ELF-1 (cell line): ENCODE measurements around the gene GMPR.
"Not testable (repeated sequence)": the region's sequence is repeated elsewhere in the genome, so short reads cannot be mapped to it uniquely, and the experiment has no call there.

Experiments used
- DNase-seq: peaks from one replicate; pipeline ENCODE4 v3.0.0-alpha.2; 2016; ENCODE audit warnings: low read depth, low spot score

Gene GMPR

GRCh38 chr6:16248271-16248853 is 10.0 kb downstream of the GMPR start:
- DNase-seq = no peak

GRCh38 chr6:16249971-16250370 is 11.6 kb downstream of the GMPR start:
- DNase-seq = peak; percentile 20

- no peak for DNase-seq
Measured at GRCh38 chr6:16251706-16252105, 13.3 kb downstream of the GMPR start.

DNA sequence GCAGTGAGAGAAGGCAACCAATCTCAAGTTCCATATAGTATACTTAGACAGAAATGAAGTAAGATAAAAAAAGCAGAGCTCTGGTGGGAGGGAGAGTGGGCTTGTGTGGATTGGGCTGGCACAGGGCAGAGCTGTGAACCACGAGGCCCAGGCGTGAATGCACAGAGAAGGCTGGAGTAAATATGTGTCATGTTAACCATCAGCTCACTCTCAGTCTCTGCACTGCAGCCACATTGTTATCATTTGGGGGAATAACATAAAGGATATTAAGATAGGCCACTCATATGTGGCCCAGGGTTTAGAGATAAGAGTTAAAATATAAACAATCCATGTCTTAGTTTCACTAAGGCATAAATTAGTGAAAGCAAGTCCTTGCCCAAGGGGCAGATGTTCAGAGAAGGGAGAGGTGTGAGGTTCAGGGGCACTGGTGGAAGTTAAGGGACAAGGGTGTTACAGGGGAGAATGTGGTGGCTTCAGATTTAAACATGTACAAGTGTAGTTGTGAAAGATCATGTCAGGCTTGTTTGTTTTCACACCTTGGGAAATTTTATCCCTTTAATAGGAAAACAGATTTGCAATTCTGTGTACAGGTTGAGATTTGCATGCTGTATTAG is 14.4 kb downstream of the GMPR start:
- no peak for DNase-seq

DNA sequence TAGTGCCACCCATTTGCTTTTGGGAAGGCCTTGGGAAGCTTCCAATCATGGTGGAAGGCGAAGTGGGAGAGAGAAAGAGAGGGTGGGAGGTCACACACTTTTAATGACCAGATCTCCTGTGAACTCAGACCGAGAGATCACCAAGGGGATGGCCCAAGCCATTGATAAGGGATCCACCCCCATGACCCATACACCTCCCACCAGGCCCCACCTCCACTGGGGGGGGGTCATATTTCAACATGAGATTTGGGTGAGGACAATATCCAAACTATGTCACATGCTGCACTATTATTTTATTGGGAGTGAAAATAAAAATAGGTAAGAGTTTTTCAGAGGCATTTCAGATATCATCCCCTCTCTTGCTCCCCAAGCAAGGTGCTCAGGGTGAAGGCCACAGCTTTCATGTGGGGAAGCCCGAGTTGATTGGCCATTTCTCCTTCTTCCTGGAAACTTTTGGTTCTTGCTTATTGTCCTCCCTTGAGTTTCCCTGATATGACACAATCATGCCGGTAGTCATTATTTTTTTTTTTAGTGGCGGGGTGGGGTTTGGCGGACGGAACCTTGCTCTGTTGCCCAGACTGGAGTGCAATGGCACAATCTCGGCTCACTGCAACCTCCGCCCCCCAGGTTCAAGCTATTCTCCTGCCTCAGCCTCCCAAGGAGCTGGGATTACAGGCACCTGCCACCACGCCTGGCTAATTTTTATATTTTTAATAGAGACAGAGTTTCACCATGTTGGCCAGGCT is 15.2 kb downstream of the GMPR start:
- DNase-seq = no peak

GRCh38 chr6:16254535-16254934 is 16.1 kb downstream of the GMPR start:
- DNase-seq = no peak

DNA sequence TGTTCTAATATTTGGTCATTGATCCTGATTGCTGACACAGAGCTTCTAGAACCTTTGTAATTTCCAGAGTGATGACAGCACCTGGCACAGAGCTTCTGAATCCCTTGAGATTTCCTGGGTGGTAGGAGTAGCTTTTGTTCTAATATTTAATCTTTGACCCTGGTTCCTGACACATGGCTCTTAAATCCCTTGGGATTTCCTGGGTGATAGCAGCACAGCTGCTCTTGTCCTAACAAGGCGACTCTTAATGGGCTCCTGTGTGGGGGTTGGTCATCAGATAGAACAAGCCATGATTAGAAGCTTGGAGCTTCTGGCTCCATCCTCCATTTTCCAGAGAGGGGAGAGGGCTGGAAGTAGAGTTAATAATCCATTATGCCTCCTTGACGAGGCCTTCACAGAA is 18.4 kb downstream of the GMPR start:
- DNase-seq = no peak

DNA sequence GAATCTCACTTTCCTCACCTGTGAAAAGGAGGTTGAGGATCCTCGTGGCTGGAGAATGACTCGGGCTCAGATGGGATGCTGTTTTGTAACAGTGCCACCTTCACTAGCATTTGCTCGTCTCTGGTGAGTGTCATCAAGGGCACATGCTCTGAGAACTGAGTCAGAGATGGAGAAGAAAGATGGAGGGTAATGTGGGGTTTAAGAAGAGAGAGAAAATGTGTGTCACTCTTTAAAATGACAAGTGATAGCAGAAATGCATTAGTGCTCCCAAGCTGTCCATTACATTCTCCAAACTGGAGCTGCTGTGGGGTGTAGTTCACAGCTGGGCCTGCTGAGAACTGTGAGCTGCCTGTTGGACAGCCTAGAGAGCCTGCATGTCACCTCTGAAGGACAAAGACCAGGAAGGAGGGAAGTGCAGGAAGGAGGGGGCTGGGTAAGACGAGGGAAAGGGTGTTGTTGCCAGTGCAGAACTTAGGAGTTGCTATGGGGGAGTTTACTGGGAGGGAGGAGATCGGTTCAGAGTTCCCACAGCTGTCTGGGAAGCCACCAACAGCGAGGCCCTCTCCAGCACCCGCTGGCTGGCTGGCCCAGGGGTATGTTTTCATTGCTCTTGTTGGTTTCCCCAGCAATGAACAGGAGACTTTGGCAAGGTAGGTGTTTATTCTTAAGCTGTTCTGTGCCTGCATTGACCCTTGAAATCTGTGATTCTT is 19.8 kb downstream of the GMPR start:
- peak; percentile 71 for DNase-seq

- DNase-seq = no peak
Measured at GRCh38 chr6:16258709-16259075, 20.3 kb downstream of the GMPR start.

DNA sequence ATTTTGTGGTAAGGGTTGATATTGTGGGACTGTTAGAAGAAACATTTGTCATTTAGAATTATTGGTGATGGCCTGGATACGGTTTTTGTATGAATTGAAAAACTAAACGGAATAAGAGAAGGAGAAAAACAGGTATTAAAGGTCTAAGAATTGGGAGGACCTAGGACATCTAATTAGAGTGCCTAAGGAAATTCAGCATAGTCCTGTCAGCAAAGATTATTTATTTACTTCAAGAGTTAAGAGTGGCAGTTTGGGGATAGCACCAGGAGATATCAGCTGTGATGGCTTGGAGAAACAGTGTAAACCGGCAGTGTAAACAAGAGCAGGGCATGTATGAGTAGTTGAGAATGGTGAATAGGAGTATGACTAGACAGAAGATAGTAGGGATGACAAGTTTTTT is 21.2 kb downstream of the GMPR start:
- DNase-seq = not testable (repeated sequence)

- not testable (repeated sequence) for DNase-seq
Measured at GRCh38 chr6:16260602-16261001, 22.2 kb downstream of the GMPR start.

DNA sequence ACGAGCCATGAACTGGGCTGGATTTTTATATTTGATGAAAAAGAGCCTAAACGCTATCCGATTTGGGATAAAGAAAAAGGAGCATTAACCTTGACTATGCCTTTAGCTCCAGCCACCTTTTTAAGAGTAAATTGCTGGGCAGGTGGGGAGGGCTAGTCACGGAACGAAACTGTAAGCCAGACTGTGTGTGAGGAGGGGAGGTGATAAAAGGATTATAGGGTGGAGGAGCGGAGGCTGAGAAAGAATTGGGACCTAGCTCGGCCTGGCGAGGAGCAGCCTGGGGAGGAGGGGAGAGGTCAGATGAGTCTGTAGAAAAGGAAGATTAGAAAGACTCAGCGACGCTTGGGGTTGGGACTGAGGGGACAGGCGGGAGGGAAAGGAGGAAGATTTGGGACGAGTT is 24.4 kb downstream of the GMPR start:
- DNase-seq = not testable (repeated sequence)

DNA sequence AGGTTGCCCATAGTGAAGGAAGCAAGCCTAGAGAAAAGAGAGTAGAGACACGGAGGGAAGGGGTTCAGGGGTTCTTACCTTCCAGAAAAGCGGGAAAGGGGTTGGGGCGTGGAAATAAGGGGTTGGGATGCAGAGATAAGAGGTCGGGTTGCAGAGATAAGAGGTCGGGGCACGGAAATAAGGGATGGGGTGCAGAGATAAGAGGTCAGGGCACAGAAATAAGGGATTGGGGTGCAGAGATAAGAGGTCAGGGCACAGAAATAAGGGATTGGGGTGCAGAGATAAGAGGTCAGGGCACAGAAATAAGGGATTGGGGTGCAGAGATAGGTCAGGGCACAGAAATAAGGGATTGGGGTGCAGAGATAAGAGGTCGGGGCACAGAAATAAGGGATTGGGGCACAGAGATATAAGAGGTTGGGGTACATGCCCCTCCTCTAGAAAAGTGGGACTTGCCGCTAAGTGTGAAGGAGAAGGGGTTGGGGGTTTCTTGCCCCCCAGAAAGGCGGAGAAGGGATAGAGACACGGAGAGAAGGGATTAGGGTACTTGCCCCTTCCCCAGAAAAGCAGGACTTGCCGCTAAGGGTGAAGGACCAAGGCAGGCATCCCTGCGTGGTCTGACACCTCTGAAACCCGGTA is 25.2 kb downstream of the GMPR start:
- not testable (repeated sequence) for DNase-seq

DNA sequence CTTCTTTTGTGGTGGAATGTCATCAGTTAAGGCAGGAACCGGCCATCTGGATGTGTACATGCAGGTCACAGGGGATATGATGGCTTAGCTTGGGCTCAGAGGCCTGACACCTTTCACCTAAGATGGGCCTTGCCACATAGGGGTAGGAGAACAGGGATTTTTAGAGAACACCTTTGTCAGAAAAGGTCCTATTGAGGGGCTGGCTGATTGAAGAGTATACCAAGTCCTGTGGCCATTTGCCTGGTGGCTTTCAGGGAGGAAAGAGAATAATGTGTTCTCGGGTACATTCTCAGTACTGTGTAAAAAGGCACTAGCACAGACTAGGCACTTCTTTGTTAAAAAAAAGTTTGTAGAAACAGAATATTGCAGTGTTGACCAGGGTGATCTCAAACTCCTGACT is 26.4 kb downstream of the GMPR start:
- no peak for DNase-seq

DNA sequence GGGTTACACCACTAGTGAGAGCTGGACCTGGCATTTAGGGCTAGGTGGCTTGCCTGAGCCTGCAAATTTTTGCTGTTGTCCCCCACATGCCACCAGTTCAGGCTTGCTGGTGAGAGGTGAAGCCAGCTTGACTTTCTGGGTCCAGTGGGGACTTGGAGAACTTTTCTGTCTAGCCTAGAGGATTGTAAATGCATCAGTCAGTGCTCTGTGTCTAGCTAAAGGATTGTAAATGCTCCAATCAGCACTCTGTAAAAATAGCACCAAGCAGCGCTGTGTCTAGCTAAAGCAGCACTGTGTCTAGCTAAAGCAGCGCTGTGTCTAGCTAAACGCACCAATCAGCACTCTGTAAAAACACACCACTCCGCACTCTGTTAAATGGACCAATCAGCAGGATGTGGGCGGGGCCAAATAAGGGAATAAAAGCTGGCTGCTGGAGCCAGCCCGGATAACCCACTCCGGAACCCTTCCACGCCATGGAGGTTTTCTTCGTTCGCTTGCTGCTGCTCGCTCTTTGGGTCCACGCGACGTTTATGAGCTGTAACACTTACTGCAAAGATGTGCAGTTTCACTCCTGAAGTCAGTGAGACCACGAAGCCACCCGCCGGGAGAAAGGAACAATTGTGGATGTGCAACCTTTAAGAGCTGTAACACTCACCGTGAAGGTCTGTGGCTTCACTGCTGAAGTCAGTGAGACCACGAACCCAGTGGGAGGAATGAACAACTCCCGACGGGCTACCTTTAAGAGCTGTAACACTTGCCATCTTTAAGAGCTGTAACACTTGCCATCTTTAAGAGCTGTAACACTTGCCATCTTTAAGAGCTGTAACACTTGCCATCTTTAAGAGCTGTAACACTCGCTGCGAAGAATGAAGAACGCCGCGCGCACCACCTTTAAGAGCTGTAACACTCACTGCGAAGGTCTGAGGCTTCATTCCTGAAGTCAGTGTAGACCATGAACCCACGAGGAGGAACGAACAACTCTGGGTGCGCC is 27.3 kb downstream of the GMPR start:
- DNase-seq = no peak

- DNase-seq = peak; percentile 25
Measured at GRCh38 chr6:16267428-16268263, 29.3 kb downstream of the GMPR start.

DNA sequence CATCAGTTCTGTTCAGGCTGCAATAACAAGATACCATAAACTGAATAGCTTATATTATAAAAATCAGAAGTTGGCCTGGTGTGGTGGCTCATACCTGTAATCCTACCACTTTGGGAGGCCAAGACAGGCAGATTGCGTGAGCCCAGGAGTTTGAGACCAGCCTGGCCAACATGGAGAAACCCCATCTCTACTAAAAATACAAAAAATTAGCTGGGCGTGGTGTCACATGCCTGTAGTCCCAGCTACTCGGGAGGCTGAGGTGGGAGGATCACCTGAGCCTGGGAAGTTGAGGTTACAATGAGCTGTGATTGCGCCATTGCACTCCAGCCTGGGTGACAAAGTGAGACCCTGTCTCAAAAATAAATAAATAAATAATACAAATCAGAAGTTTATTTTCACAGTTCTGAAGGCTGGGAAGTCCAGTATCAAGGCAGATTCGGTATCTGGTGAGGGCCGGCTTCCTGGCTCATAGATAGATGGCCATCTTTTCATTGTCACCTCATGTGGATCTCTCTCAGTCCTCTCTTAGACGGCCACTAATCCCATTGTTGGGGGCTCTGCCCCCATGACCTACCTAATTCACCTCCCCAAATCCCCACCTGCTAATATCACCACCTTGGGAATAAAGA is 31.2 kb downstream of the GMPR start:
- DNase-seq = not testable (repeated sequence)

DNA sequence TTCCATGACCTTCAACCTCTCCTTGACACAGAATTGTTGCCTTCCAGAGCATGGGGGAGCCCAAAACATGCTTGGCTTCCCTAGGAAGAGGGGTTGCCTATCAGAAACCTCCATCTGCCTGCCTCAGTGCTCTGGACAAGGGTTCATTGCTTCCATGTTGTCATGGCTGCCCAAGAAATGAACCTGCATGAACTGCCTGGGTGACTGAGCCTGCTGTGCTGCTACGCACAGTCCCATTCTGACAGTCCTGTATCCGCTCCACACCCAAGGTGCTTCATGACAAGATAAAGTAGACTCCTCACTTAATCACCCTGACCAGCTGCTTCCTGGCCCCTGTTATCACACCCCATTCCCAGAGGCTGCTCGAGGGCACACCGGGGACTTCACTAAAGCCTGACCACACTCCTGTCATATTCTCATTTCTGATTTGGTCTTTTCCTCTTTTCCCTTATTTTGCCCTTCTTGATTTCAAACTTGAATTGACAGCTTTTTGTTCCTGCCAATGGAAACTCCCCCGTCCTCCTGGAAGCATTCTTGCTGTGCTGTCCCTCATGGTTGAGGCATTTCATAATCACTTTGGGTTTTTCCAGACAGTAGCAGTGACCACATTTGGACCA is 31.9 kb downstream of the GMPR start:
- DNase-seq = no peak

GRCh38 chr6:16271428-16271827 is 33.0 kb downstream of the GMPR start:
- no peak for DNase-seq
